Camera-type eye (tissue), 1 donor: ENCODE results near the gene LRRC53. TPM values are rescaled to one million over a fixed set of nuclear protein-coding genes. Genes with fewer than 3 reads are reported as not detected.

Source experiments
- total RNA-seq: library from RNA; depleted of rRNA; stranded (reverse); fragments of >200 nt; gene quantifications from one replicate; pipeline ENCODE4 v1.2.3, GENCODE V29; 2014

The LRRC53 gene
- 0.11 TPM for total RNA-seq

GRCh38 chr1:74512170-74512915 is at the start of gene LRRC53:
LRRC53 (minus strand) TSS chr1:74512611; CDS start chr1:74483349, 29,262 bp downstream.

Other genes starting within 250 kb of the LRRC53 start
- 3.4 TPM for gene ERICH3, start 161.2 kb upstream of the LRRC53 start, total RNA-seq
- 30.3 TPM for gene CRYZ, start 220.4 kb upstream of the LRRC53 start, total RNA-seq
- gene TYW3, start 220.5 kb upstream of the LRRC53 start, total RNA-seq = 12.0 TPM